ENCODE measurements around the gene RER1.

DNA sequence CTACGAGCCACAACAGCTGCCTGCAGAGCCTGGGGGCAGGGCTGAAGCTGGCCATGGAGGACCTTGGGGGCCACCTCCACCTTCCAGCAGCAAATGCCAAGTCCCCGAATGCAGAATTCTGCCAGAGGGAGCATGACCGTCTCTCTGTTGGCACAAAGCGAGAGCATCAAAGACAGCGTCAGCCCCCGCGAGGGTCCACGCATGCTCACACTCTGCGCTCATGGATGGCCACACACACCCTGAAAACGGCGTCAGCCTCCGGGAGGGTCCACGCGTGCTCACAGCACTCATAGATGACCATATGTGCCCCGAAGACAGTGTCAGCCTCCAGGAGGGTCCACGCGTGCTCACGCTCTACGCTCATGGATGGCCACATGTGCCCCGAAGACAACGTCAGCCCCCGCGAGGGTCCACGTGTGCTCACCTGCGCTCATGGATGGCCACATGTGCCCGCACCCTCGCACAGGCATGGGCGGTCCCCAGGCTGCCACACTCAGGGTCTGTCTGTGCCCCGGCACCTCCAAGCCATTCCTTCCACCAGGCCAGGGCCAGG is 46.8 kb upstream of the RER1 start:
- no peak for TF ChIP-seq CTCF (IDR thresholded peaks at IDR 0.05; ENCODE audit: low read length)
- no peak for TF ChIP-seq EZH2 (optimal IDR thresholded peaks at IDR 0.05; ENCODE audit: low read depth, low read length)
